ENCODE measurements around the gene KRTAP5-8. TPM values are rescaled to one million over a fixed set of nuclear protein-coding genes. Genes with fewer than 3 reads are reported as not detected.
"Not testable (repeated sequence)": the region's sequence is repeated elsewhere in the genome, so short reads cannot be mapped to it uniquely, and the experiment has no call there.

Gene KRTAP5-8
- total RNA-seq, 3 donors from 2014 or later = not detected

DNA sequence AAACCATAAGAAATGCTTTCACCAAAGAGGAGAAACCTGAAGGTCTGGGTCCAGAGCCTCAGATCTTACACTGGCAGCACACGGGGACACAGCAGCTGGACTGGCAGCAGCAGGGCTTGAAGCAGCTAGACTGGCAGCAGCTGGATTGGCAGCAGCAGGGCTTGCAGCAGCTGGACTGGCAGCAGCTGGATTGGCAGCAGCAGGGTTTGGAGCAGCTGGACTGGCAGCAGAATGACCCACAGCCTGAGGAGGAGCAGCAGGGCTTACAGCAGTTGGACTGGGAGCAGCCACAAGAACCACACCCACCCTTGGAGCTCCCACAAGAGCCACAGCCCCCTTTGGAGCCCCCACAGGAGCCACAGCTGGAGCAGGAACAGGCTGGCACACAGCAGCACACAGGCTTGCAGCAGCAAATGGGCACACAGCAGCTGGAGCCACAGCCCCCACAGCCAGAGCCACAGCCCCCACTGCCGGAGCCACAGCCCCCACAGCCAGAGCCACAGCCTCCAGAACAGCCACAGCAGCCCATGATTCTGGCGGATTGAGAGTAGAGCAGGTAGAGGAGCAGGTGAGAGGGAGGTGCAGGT is 44.6 kb downstream of the KRTAP5-8 start, which contains the start of gene KRTAP5-11:
Gene KRTAP5-11, minus strand, starts transcription at position 567 of the 587 bp plus-strand sequence. Its CDS starts 38 bp downstream, at position 529.
- Mint-ChIP-seq H3K9me3 (no peaks in the 10 kb centered on the region), H3K4me1 (ENCODE audit: low read depth) (peaks cover 2% of the 10 kb centered on the region), H3K27me3 (ENCODE audit: low read depth) (peaks cover 35% of the 10 kb centered on the region), H3K4me3 (no peak within 1 kb of the TSS), H3K36me3 (ENCODE audit: insufficient read depth) (no peaks in the 10 kb centered on the region)
- no peak for ATAC-seq
- no peak for DNase-seq

DNA sequence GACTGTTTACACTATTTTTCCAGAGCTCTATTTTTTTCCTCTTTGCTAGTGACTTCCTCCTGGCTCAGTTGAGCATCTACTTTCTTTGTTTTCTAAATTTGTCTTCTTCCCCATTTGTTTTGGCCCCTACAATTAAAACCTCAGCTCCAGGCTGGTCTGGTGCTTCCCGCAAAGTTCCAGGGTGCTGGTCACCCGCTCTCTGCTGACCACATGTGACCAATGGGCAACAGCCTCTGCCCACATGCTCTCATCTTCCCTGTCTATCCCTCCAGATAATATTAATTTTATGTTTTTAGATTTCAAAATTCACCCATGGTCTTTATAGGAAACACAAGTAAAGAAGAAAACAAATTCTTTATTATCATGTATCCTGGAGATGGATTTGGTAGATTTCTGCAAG is 45.1 kb downstream of the KRTAP5-8 start:
- H3K9me3 Mint-ChIP-seq; H3K4me3 Mint-ChIP-seq; ATAC-seq; DNase-seq; H3K36me3 Mint-ChIP-seq (ENCODE audit: insufficient read depth); H3K4me1 Mint-ChIP-seq (ENCODE audit: low read depth): not testable (repeated sequence)
- H3K27me3 Mint-ChIP-seq (ENCODE audit: low read depth) = peaks cover 35% of the 10 kb centered on the region

DNA sequence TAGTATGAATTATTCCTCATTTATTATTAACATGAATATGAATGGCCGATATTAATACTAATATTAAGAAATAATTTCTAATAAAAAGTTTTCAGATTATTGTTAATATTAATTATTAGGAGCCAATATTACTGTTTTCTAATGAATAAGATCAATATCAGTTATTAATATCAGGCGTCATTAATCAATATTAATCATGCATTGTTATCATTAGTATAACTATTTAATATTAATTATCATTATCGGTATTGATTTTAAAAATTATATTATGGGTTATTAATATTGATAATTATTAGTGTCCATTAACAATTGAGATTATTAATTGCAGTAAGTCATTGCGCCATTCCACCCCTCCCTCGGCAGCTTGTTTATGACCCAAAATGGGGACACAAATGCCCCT is 47.8 kb downstream of the KRTAP5-8 start:
- DNase-seq; ATAC-seq; H3K36me3 Mint-ChIP-seq (ENCODE audit: insufficient read depth); H3K4me1 Mint-ChIP-seq (ENCODE audit: low read depth); H3K4me3 Mint-ChIP-seq; H3K9me3 Mint-ChIP-seq: not testable (repeated sequence)
- peaks cover 27% of the 10 kb centered on the region for H3K27me3 Mint-ChIP-seq (ENCODE audit: low read depth)

DNA sequence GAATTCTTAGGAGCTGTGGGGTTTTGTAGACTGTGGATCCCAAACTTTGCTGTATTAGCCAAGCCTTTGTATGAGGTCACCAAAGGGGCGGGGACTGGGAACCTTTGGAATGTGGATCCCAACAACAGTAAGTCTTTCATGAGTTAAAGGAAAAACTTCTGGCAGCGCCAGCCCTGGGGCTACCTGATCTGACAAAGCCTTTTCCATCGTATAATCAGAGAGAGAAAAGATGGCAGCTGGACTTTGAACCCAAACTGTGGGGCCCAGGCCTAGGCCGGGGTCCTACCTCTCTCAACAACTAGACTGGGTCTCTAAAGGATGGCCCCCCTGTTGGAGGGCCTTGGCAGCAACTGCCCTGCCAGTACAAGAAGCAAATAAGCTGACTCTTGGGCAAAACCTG is 50.5 kb downstream of the KRTAP5-8 start:
- not testable (repeated sequence) for H3K4me1 Mint-ChIP-seq (ENCODE audit: low read depth); ATAC-seq; H3K4me3 Mint-ChIP-seq; DNase-seq; H3K36me3 Mint-ChIP-seq (ENCODE audit: insufficient read depth); H3K9me3 Mint-ChIP-seq
- H3K27me3 Mint-ChIP-seq (ENCODE audit: low read depth) = peaks cover 15% of the 10 kb centered on the region

Other genes with a start within 250 kb of the KRTAP5-8 start
- 10 to 100 TPM; 29.8 to 39.2 (median 32.0) TPM for gene DHCR7, start 89.6 kb upstream of the KRTAP5-8 start, total RNA-seq
- gene NADSYN1, start 84.8 kb upstream of the KRTAP5-8 start, total RNA-seq = 10 to 100 TPM; 29.4 to 43.1 (median 30.6) TPM
- not detected for gene KRTAP5-7, start 10.8 kb upstream of the KRTAP5-8 start, total RNA-seq
- gene KRTAP5-9, start 10.4 kb downstream of the KRTAP5-8 start, total RNA-seq = not detected
- gene KRTAP5-10, start 27.5 kb downstream of the KRTAP5-8 start, total RNA-seq = not detected
- not detected for gene KRTAP5-11, start 44.9 kb downstream of the KRTAP5-8 start, total RNA-seq